Measurements from ENCODE around the gene CIPC.
A peak's percentile ranks its signal among the peaks of the same experiment; 100 is the strongest.

Gene CIPC

GRCh38 chr14:77151245-77151644 is 53.2 kb downstream of the CIPC start:
- H3K9me3 Mint-ChIP-seq = no peaks in the 10 kb centered on the region
- DNase-seq = peak; percentile 63
- no peak overlapping the region for H3K4me3 Mint-ChIP-seq
- no peaks in the 10 kb centered on the region for H3K36me3 Mint-ChIP-seq (ENCODE audit: low read depth)
- no peak overlapping the region for H3K27ac Mint-ChIP-seq
- peaks cover 30% of the 10 kb centered on the region for H3K27me3 Mint-ChIP-seq (ENCODE audit: low read depth, poor library complexity)
- peaks cover 14% of the 10 kb centered on the region for H3K4me1 Mint-ChIP-seq
- peak; percentile 61 for TF ChIP-seq CTCF (IDR thresholded peaks at IDR 0.05)

- H3K4me1 Mint-ChIP-seq = peaks cover 6% of the 10 kb centered on the region
- no peaks in the 10 kb centered on the region for H3K9me3 Mint-ChIP-seq
- H3K36me3 Mint-ChIP-seq (ENCODE audit: low read depth) = no peaks in the 10 kb centered on the region
- DNase-seq = no peak
- H3K27me3 Mint-ChIP-seq (ENCODE audit: low read depth, poor library complexity) = peaks cover 27% of the 10 kb centered on the region
- no peak overlapping the region for H3K4me3 Mint-ChIP-seq
- H3K27ac Mint-ChIP-seq = no peak overlapping the region
- TF ChIP-seq CTCF (IDR thresholded peaks at IDR 0.05) = no peak
Measured at GRCh38 chr14:77151918-77152588, 54.0 kb downstream of the CIPC start.

GRCh38 chr14:77153802-77154201 is 55.7 kb downstream of the CIPC start:
- H3K36me3 Mint-ChIP-seq (ENCODE audit: low read depth) = no peaks in the 10 kb centered on the region
- peaks cover 18% of the 10 kb centered on the region for H3K4me1 Mint-ChIP-seq
- no peak overlapping the region for H3K27ac Mint-ChIP-seq
- DNase-seq = no peak
- TF ChIP-seq CTCF (IDR thresholded peaks at IDR 0.05) = no peak
- H3K4me3 Mint-ChIP-seq = no peak overlapping the region
- H3K9me3 Mint-ChIP-seq = no peaks in the 10 kb centered on the region
- peaks cover 27% of the 10 kb centered on the region for H3K27me3 Mint-ChIP-seq (ENCODE audit: low read depth, poor library complexity)

GRCh38 chr14:77154421-77154820 is 56.4 kb downstream of the CIPC start:
- no peak for DNase-seq
- no peak for TF ChIP-seq CTCF (IDR thresholded peaks at IDR 0.05)
- H3K9me3 Mint-ChIP-seq = no peaks in the 10 kb centered on the region
- peaks cover 27% of the 10 kb centered on the region for H3K27me3 Mint-ChIP-seq (ENCODE audit: low read depth, poor library complexity)
- H3K36me3 Mint-ChIP-seq (ENCODE audit: low read depth) = no peaks in the 10 kb centered on the region
- H3K4me1 Mint-ChIP-seq = peaks cover 22% of the 10 kb centered on the region
- H3K27ac Mint-ChIP-seq = no peak overlapping the region
- no peak overlapping the region for H3K4me3 Mint-ChIP-seq

GRCh38 chr14:77155083-77155482 is 57.0 kb downstream of the CIPC start:
- Mint-ChIP-seq H3K4me3 (no peak overlapping the region), H3K36me3 (ENCODE audit: low read depth) (no peaks in the 10 kb centered on the region), H3K4me1 (peaks cover 22% of the 10 kb centered on the region), H3K9me3 (no peaks in the 10 kb centered on the region), H3K27me3 (ENCODE audit: low read depth, poor library complexity) (peaks cover 27% of the 10 kb centered on the region), H3K27ac (no peak overlapping the region)
- no peak for TF ChIP-seq CTCF (IDR thresholded peaks at IDR 0.05)
- no peak for DNase-seq

GRCh38 chr14:77157740-77158139 is 59.7 kb downstream of the CIPC start:
- DNase-seq = no peak
- Mint-ChIP-seq H3K36me3 (ENCODE audit: low read depth) (no peaks in the 10 kb centered on the region), H3K4me1 (peaks cover 22% of the 10 kb centered on the region), H3K27ac (no peak overlapping the region), H3K9me3 (no peaks in the 10 kb centered on the region), H3K4me3 (no peak overlapping the region), H3K27me3 (ENCODE audit: low read depth, poor library complexity) (peaks cover 29% of the 10 kb centered on the region)
- no peak for TF ChIP-seq CTCF (IDR thresholded peaks at IDR 0.05)
